GM12878 (cell line): ENCODE data around the gene TTR. TPM values are rescaled to one million over a fixed set of nuclear protein-coding genes. Genes with fewer than 3 reads are reported as not detected.

Experiments
- ATAC-seq: fragments of 200-7000 bp; cut with Tn5 transposase; 3 replicates; pipeline ENCODE4 v1.9.1; 2020; ENCODE audit warnings: mild to moderate bottlenecking, moderate library complexity
- BruUV-seq: library from RNA; stranded (reverse); fragments of 400-500 nt; replicated peaks from 2 replicates; lab custom pipeline; 2021; lab: Mats Ljungman, UMichigan
- CTCF ChIA-PET: fragments of 300-600 bp; sonication (Branson Sonifier 250); formaldehyde crosslinking; extraction: SDS; loops from one replicate; lab custom pipeline; 2021; ENCODE audit warnings: inconsistent platforms; lab: Yijun Ruan, JAX
- POLR2A ChIA-PET: fragments of 350-600 bp; formaldehyde crosslinking; extraction: SDS; loops from one replicate; lab custom pipeline; 2021; ENCODE audit warnings: inconsistent platforms; lab: Charles Lee
- RAD21 ChIA-PET: fragments of 300-600 bp; sonication (Branson Sonifier 250); formaldehyde crosslinking; loops from one replicate; lab custom pipeline; 2023; ENCODE audit warnings: antibody characterized with exemption; ENCODE audit not compliant: unreplicated experiment; lab: Charles Lee
- SMC1A ChIA-PET: fragments of 300-600 bp; sonication (Branson Sonifier 250); formaldehyde crosslinking; loops from one replicate; lab custom pipeline; 2023; ENCODE audit not compliant: unreplicated experiment, uncharacterized antibody; lab: Charles Lee
- DNase-seq: peaks from one replicate; pipeline ENCODE4 v3.0.0-alpha.2; 2011; ENCODE audit warnings: low read depth, low spot score
- FAIRE-seq: peaks from 3 replicates; lab custom pipeline; 2011; peaks lifted over from hg19 to GRCh38; lab: Jason Lieb, UNC
- H2AFZ ChIP-seq: 2 replicates; pipeline ENCODE4 v1.6.0; 2011; ENCODE audit warnings: low read depth, low read length, control low read depth; ENCODE audit not compliant: control insufficient read depth
- H3K27ac ChIP-seq: 2 replicates; pipeline ENCODE4 v1.5.1; 2011; ENCODE audit warnings: control low read depth; ENCODE audit not compliant: control insufficient read depth, insufficient read depth
- H3K27me3 ChIP-seq, 2 experiments: replicated peaks in 1 of 2; 2 replicates each; pipeline versions ENCODE4 v1.6.0 to v1.6.1; 2011; ENCODE audit warnings: low read length in 1 of 2; ENCODE audit not compliant: control insufficient read depth in 2 of 2, insufficient read depth in 2 of 2
- H3K36me3 ChIP-seq, 2 experiments: 2 replicates each; pipeline ENCODE4 v1.5.1; 2011; ENCODE audit warnings: low read length in 1 of 2; ENCODE audit not compliant: control insufficient read depth in 2 of 2, insufficient read depth in 2 of 2
- H3K4me1 ChIP-seq: 2 replicates; pipeline ENCODE4 v1.6.1; 2011; ENCODE audit warnings: mild to moderate bottlenecking, low read length, moderate library complexity, mixed read lengths; ENCODE audit not compliant: control insufficient read depth, insufficient read depth
- H3K4me2 ChIP-seq: 2 replicates; pipeline ENCODE4 v1.6.0; 2011; ENCODE audit warnings: control low read depth; ENCODE audit not compliant: control insufficient read depth, insufficient read depth
- H3K4me3 ChIP-seq: fragments of 200-600 bp; sonication (generic); 2 replicates; pipeline ENCODE4 v1.5.1; 2016
- H3K79me2 ChIP-seq: 2 replicates; pipeline ENCODE4 v1.6.0; 2011; ENCODE audit warnings: low read length; ENCODE audit not compliant: control insufficient read depth, insufficient read depth
- H3K9ac ChIP-seq: 2 replicates; pipeline ENCODE4 v1.8.0; 2011; ENCODE audit warnings: low read length, control low read depth, mixed read lengths; ENCODE audit not compliant: control insufficient read depth, insufficient read depth
- H3K9me3 ChIP-seq: replicated peaks from 3 replicates; pipeline ENCODE4 v1.5.1; 2011; ENCODE audit warnings: mild to moderate bottlenecking, low read length; ENCODE audit not compliant: control insufficient read depth, insufficient read depth
- H4K20me1 ChIP-seq: 2 replicates; pipeline ENCODE4 v1.6.0; 2011; ENCODE audit not compliant: control insufficient read depth, insufficient read depth
- ATF3 ChIP-seq: IDR thresholded peaks from 2 replicates; pipeline ENCODE4 v1.6.1; 2011; ENCODE audit warnings: low read depth, mild to moderate bottlenecking, low read length, moderate library complexity, borderline replicate concordance; ENCODE audit errors: extremely low read depth
- ATF7 ChIP-seq: fragments of 450-650 bp; IDR thresholded peaks from 2 replicates; pipeline ENCODE4 v1.6.1; 2016; ENCODE audit warnings: low read depth, mild to moderate bottlenecking
- BCLAF1 ChIP-seq: fragments of 450-650 bp; IDR thresholded peaks from 2 replicates; pipeline ENCODE4 v1.6.1; 2017; ENCODE audit warnings: antibody characterized with exemption, mild to moderate bottlenecking, moderate library complexity
- CBX5 ChIP-seq: sonication (generic); IDR thresholded peaks from 2 replicates; pipeline ENCODE4 v1.6.1; 2016; ENCODE audit warnings: low read depth, moderate library complexity, mild to moderate bottlenecking, inconsistent platforms
- CREB1 ChIP-seq: IDR thresholded peaks from 2 replicates; pipeline ENCODE4 v1.6.1; 2012; ENCODE audit warnings: low read depth, mild to moderate bottlenecking, inconsistent platforms
- CTCF ChIP-seq, 3 experiments: IDR thresholded peaks in 2 of 3; conservative IDR thresholded peaks in 1 of 3; 2 replicates each; pipeline ENCODE4 v1.5.1; 2011; ENCODE audit warnings: low read depth in 3 of 3, low read length in 3 of 3, mild to moderate bottlenecking in 3 of 3, control low read depth in 2 of 3, moderate library complexity in 2 of 3, inconsistent platforms in 1 of 3, mixed read lengths in 1 of 3; ENCODE audit not compliant: control insufficient read depth in 2 of 3, insufficient read depth in 1 of 3; ENCODE audit errors: extremely low read depth in 1 of 3
- NR2F1 ChIP-seq: fragments of 450-650 bp; conservative IDR thresholded peaks from 2 replicates; pipeline ENCODE4 v1.6.1; 2017; ENCODE audit warnings: mild to moderate bottlenecking
- PML ChIP-seq: IDR thresholded peaks from 2 replicates; pipeline ENCODE4 v1.6.1; 2012; ENCODE audit warnings: low read length, inconsistent platforms
- POLR2A ChIP-seq: IDR thresholded peaks from 2 replicates; pipeline ENCODE4 v1.6.1; 2011; ENCODE audit warnings: low read depth, mild to moderate bottlenecking, low read length
- POLR2AphosphoS2 ChIP-seq: IDR thresholded peaks from 2 replicates; pipeline ENCODE4 v1.6.1; 2011; ENCODE audit warnings: low read depth, mild to moderate bottlenecking, low read length, improper control_type of control experiment, moderate library complexity
- RAD51 ChIP-seq: fragments of 450-650 bp; IDR thresholded peaks from 2 replicates; pipeline ENCODE4 v1.6.1; 2016; ENCODE audit warnings: moderate library complexity, mild to moderate bottlenecking, inconsistent platforms
- SKIL ChIP-seq: fragments of 450-650 bp; IDR thresholded peaks from 2 replicates; pipeline ENCODE4 v1.6.1; 2017; ENCODE audit warnings: mild to moderate bottlenecking, low read depth, inconsistent platforms; ENCODE audit not compliant: poor library complexity, severe bottlenecking
- SMAD1 ChIP-seq: fragments of 450-650 bp; IDR thresholded peaks from 2 replicates; pipeline ENCODE4 v1.6.1; 2018; ENCODE audit warnings: mild to moderate bottlenecking, low read depth; ENCODE audit not compliant: partially characterized antibody
- SUZ12 ChIP-seq: fragments of 200-600 bp; sonication (generic); IDR thresholded peaks from one replicate; pipeline ENCODE4 v1.6.1; 2018; ENCODE audit warnings: antibody characterized with exemption, mild to moderate bottlenecking; ENCODE audit not compliant: unreplicated experiment
- USF2 ChIP-seq: IDR thresholded peaks from 2 replicates; pipeline ENCODE4 v1.6.1; 2011; ENCODE audit warnings: low read depth, low read length, improper control_type of control experiment, borderline replicate concordance
- ZNF217 ChIP-seq: fragments of 450-650 bp; IDR thresholded peaks from 2 replicates; pipeline ENCODE4 v1.6.1; 2017; ENCODE audit warnings: antibody characterized with exemption, mild to moderate bottlenecking
- ZNF384 ChIP-seq: IDR thresholded peaks from 2 replicates; pipeline ENCODE4 v1.6.1; 2012; ENCODE audit warnings: low read depth, mild to moderate bottlenecking, low read length, improper control_type of control experiment, borderline replicate concordance
- WGBS: methylation state at CpG from one replicate; pipeline ENCODE4 v1.1.6; 2016; ENCODE audit warnings: low lambda C conversion rate; ENCODE audit not compliant: insufficient replicate concordance, insufficient coverage; ENCODE audit errors: missing lambda C conversion rate; 5-methylcytosine and 5-hydroxymethylcytosine counted together
- in situ Hi-C: fragments of 300-500 bp; cut with MboI; formaldehyde crosslinking; loops from 9 replicates; pipeline ENCODE4 v1.14.3; 2018; ENCODE audit warnings: mixed read lengths
- intact Hi-C: fragments of 100-400 bp; cut with micrococcal nuclease; formaldehyde crosslinking; loops from one replicate; pipeline ENCODE4 v1.14.2; 2022; ENCODE audit not compliant: unreplicated experiment
- polyA plus RNA-seq, 11 experiments: library from polyadenylated mRNA; depleted of rRNA in 4 of 11; unstranded in 6 of 11; stranded (reverse) in 5 of 11; fragments of >200 nt; fragmentation: Nextera tagmentation in 4 of 11; fragmentation: Illumina TruSeq in 1 of 11; extraction: Ambion mirVana in 4 of 11; extraction: Trizol in 1 of 11; gene quantifications; 1 replicate in 1 of 11; 2 replicates in 10 of 11; pipeline versions ENCODE4 v1.2.1 to v1.2.3, GENCODE V29; 2011 to 2016; ENCODE audit warnings: inconsistent platforms in 2 of 11, missing spikeins in 2 of 11, low read depth in 1 of 11
- total RNA-seq, 4 experiments: library from RNA; depleted of rRNA in 3 of 4; stranded (reverse); fragments of >200 nt in 3 of 4; fragmentation: Illumina TruSeq in 1 of 4; extraction: Trizol in 1 of 4; gene quantifications; 2 replicates each; pipeline versions ENCODE4 v1.2.1 to v1.2.3, GENCODE V29; 2013 to 2021

TTR gene
- total and polyA plus RNA-seq, 10 of the 15 experiments (the other 5 are each of a cell fraction or from before 2014, with no cell fraction given), result 0.05 to 1.2 TPM; not detected in 8

- Histone ChIP-seq H3K4me3 (no peak overlapping the region), H3K4me2 (no peak overlapping the region), H3K27ac (no peak overlapping the region), H3K9ac (no peak overlapping the region), H2AFZ (no peak overlapping the region), H3K9me3 (no peaks in the 10 kb centered on the region), H3K36me3 (no peaks in the 10 kb centered on the region), H3K27me3 (no peaks in the 10 kb centered on the region), H3K79me2 (no peaks in the 10 kb centered on the region), H4K20me1 (no peaks in the 10 kb centered on the region), H3K4me1 (peaks cover 6% of the 10 kb centered on the region)
- intact Hi-C loops (no loop called here), in situ Hi-C loops (no loop called here)
- 65% methylated on average over 3 of the region's 3 CpGs for WGBS
- SMC1A ChIA-PET, result interaction anchor here (0.6 to 2.5 kb wide), 6 partner anchors 9 to 149 kb away, joined by 3 to 7 read pairs (median 3); no protein-coding TSS in a partner anchor
- FAIRE-seq (no peak), DNase-seq (no peak), ATAC-seq (no peak)
- CTCF ChIA-PET, result interaction anchor here (1.7 kb wide), 1 partner anchor 10 kb away, joined by 5 read pairs; no protein-coding TSS in a partner anchor
- RAD21 ChIA-PET, result interaction anchor here (1.3 kb wide), 1 partner anchor 149 kb away, joined by 4 read pairs; no protein-coding TSS in a partner anchor
- no TSS peak for BruUV-seq
- POLR2A ChIA-PET, result no interaction called here
- TF ChIP-seq CREB1, result no peak
- TF ChIP-seq PML, result no peak
- TF ChIP-seq SMAD1, result no peak
- no peak for TF ChIP-seq BCLAF1
- no peak for TF ChIP-seq CTCF (IDR thresholded peaks at IDR 0.05 in 2 of 3, conservative IDR thresholded peaks at IDR 0.05 in 1 of 3; ENCODE audit: control insufficient read depth in 2 of 3, extremely low read depth in 1 of 3, insufficient read depth in 1 of 3, low read depth in 3 of 3, low read length in 3 of 3)
- TF ChIP-seq USF2, result no peak
- TF ChIP-seq SUZ12, result no peak
- TF ChIP-seq ATF7, result no peak
- TF ChIP-seq SKIL, result no peak
- TF ChIP-seq CBX5, result no peak
- TF ChIP-seq POLR2AphosphoS2, result no peak
- TF ChIP-seq POLR2A, result no peak
- TF ChIP-seq RAD51, result no peak
- no peak for TF ChIP-seq ATF3
- TF ChIP-seq ZNF384, result no peak
- no peak for TF ChIP-seq NR2F1
- no peak for TF ChIP-seq ZNF217
Observed at GRCh38 chr18:31573051-31573450, 18.6 kb upstream of the TTR start.
